ENCODE measurements around the gene HIP1R.
A peak's percentile ranks its signal among the peaks of the same experiment; 100 is the strongest.
"Not testable (repeated sequence)": the region's sequence is repeated elsewhere in the genome, so short reads cannot be mapped to it uniquely, and the experiment has no call there.

Gene HIP1R

DNA sequence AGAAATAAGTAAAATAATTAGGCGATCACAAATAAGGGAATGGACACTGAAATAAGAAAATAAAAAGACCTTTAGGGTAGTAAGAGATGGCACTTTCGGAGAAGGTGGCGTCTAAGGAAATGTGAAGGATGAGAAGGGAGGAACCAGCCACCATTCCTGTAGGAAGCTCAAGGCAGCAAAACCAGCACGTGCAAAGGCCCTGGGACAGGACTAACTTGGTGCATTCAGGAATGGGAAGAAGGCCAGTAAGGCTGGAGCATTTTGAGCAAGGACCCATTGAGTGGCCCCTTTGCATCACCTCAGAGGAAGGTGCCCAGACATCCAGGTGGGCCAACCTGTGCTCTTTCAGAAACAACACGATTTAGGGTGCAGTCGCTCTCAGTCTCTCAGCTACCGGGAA is 61.4 kb downstream of the HIP1R start:
- peak overlapping the region; percentile 99 for H3K4me2 ChIP-seq (ENCODE audit: low read length)
- peak overlapping the region; percentile 87 for H3K4me3 ChIP-seq (ENCODE audit: low read depth, low read length)
- H3K79me2 ChIP-seq, result peaks cover 22% of the 10 kb centered on the region
- peaks cover 26% of the 10 kb centered on the region for H3K4me1 ChIP-seq
- H3K9ac ChIP-seq, result no peak overlapping the region
- no peaks in the 10 kb centered on the region for H3K9me3 ChIP-seq (ENCODE audit: control insufficient read depth, low read length)
- no peak overlapping the region for H3K27ac ChIP-seq
- no peaks in the 10 kb centered on the region for H3K27me3 ChIP-seq (ENCODE audit: control insufficient read depth, insufficient read depth, low read length)
- no peak overlapping the region for H2AFZ ChIP-seq
- H3K36me3 ChIP-seq (ENCODE audit: control insufficient read depth, insufficient read depth, low read length), result no peaks in the 10 kb centered on the region
- TF ChIP-seq, protein P1, sequence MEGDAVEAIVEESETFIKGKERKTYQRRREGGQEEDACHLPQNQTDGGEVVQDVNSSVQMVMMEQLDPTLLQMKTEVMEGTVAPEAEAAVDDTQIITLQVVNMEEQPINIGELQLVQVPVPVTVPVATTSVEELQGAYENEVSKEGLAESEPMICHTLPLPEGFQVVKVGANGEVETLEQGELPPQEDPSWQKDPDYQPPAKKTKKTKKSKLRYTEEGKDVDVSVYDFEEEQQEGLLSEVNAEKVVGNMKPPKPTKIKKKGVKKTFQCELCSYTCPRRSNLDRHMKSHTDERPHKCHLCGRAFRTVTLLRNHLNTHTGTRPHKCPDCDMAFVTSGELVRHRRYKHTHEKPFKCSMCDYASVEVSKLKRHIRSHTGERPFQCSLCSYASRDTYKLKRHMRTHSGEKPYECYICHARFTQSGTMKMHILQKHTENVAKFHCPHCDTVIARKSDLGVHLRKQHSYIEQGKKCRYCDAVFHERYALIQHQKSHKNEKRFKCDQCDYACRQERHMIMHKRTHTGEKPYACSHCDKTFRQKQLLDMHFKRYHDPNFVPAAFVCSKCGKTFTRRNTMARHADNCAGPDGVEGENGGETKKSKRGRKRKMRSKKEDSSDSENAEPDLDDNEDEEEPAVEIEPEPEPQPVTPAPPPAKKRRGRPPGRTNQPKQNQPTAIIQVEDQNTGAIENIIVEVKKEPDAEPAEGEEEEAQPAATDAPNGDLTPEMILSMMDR (IDR thresholded peaks at IDR 0.05), result no peak

DNA sequence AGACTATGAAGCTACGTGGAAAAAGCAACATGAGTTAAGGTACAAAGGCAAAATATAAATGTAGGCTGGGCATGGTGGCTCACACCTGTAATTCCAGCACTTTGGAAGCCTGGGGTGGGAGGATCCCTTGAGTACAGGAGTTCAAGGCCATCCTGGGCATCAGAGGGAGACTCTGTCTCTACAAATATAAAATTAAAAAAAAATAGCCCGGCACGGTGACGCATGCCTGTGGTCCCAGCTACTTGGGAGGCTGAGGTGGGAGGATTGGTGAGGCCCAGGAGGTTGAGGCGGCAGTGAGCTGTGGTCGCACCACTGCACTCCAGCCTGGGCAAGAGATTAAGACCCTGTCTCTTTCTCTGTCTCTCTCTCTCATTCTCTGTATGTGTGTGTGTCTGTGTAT is 64.6 kb downstream of the HIP1R start:
- H3K9ac ChIP-seq, result no peak overlapping the region
- no peak overlapping the region for H3K4me3 ChIP-seq (ENCODE audit: low read depth, low read length)
- H3K36me3 ChIP-seq (ENCODE audit: control insufficient read depth, insufficient read depth, low read length), result no peaks in the 10 kb centered on the region
- no peak overlapping the region for H3K27ac ChIP-seq
- H3K4me1 ChIP-seq, result peaks cover 4% of the 10 kb centered on the region
- TF ChIP-seq, protein P1 (IDR thresholded peaks at IDR 0.05), result no peak
- H3K9me3 ChIP-seq (ENCODE audit: control insufficient read depth, low read length), result no peaks in the 10 kb centered on the region
- H3K27me3 ChIP-seq (ENCODE audit: control insufficient read depth, insufficient read depth, low read length), result no peaks in the 10 kb centered on the region
- no peak overlapping the region for H2AFZ ChIP-seq
- no peak overlapping the region for H3K4me2 ChIP-seq (ENCODE audit: low read length)
- peaks cover 10% of the 10 kb centered on the region for H3K79me2 ChIP-seq

DNA sequence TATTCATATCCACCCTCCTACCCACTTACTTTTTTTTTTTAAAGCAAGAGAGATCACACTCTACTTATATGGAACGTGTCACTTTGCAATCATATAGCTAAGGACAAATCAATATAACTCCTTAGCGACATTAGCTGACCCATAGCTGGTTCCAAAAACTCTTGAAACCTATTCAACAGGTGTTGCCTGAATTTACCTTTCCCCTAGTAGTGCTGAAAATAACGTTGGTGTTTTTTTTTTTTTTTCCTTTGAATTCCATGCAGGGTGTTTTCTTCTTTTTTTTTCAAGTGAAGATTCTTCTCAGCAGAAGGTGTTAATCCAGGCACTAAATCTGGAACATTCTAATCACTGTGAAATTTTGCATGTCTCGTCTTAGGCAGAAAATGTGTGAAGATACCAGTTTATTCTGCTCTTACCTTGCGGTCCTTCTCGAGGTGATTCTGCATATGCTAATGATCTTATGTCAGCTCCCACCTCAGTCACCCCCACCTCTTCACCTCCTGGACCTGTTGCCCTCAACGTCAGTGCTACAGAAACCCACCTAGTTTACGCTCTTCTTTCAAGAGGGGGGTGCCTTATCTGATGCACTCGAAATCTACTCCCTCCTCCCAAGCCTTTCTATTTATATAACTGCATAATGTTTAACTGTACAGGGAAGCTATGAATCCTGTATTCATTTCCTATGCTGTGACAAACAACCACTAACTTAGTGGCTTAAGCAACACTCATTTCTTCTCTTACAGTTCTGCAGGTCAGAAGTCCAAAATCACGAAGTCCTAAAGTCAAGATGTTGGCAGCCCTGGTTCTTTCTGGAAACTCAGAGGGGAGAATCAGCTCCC is 67.8 kb downstream of the HIP1R start:
- Histone ChIP-seq H3K9me3 (ENCODE audit: control insufficient read depth, low read length) (no peaks in the 10 kb centered on the region), H3K36me3 (ENCODE audit: control insufficient read depth, insufficient read depth, low read length) (no peaks in the 10 kb centered on the region), H3K4me3 (ENCODE audit: low read depth, low read length) (no peak overlapping the region), H2AFZ (no peak overlapping the region), H3K27me3 (ENCODE audit: control insufficient read depth, insufficient read depth, low read length) (no peaks in the 10 kb centered on the region), H3K4me1 (no peaks in the 10 kb centered on the region), H3K79me2 (no peaks in the 10 kb centered on the region), H3K9ac (no peak overlapping the region), H3K4me2 (ENCODE audit: low read length) (no peak overlapping the region), H3K27ac (no peak overlapping the region)
- TF ChIP-seq, protein P1 (IDR thresholded peaks at IDR 0.05), result no peak

- Histone ChIP-seq H2AFZ (no peak overlapping the region), H3K4me2 (ENCODE audit: low read length) (no peak overlapping the region), H3K9ac (no peak overlapping the region), H3K4me1 (no peaks in the 10 kb centered on the region), H3K27ac (no peak overlapping the region), H3K79me2 (no peaks in the 10 kb centered on the region), H3K27me3 (ENCODE audit: control insufficient read depth, insufficient read depth, low read length) (no peaks in the 10 kb centered on the region), H3K9me3 (ENCODE audit: control insufficient read depth, low read length) (no peaks in the 10 kb centered on the region), H3K36me3 (ENCODE audit: control insufficient read depth, insufficient read depth, low read length) (no peaks in the 10 kb centered on the region), H3K4me3 (ENCODE audit: low read depth, low read length) (no peak overlapping the region)
- TF ChIP-seq, protein P1 (IDR thresholded peaks at IDR 0.05), result no peak
Observed at GRCh38 chr12:122903693-122904034, 68.4 kb downstream of the HIP1R start.

- not testable (repeated sequence) for H3K9ac ChIP-seq; H3K27me3 ChIP-seq (ENCODE audit: control insufficient read depth, insufficient read depth, low read length); H3K4me3 ChIP-seq (ENCODE audit: low read depth, low read length); H3K4me1 ChIP-seq; H2AFZ ChIP-seq; H3K36me3 ChIP-seq (ENCODE audit: control insufficient read depth, insufficient read depth, low read length); H3K27ac ChIP-seq; H3K9me3 ChIP-seq (ENCODE audit: control insufficient read depth, low read length); H3K4me2 ChIP-seq (ENCODE audit: low read length); H3K79me2 ChIP-seq
Observed at GRCh38 chr12:122905258-122905657, 70.0 kb downstream of the HIP1R start.

All from parathyroid adenoma (tissue), 2 donors.